ENCODE data around the gene CCR2.

CCR2 gene

DNA sequence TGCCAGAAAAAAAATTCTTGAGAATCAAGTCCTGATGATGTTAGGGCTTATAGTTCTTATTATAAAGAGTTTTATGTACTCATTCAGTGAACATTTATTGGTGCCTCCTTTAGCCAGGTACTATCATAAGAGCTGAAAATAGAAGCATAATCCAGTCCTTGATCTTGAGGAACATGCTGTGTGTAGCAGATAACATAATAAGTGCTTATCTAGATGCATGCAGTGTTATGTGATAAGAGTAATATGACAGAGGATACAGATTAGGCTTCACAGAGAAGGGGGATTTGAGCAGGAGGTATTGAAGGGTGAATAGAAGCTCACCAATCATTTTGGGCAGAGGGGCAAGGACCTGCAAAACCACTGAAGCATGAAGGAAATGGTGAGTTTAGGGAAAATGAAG lies 1.1 kb downstream of the CCR2 start:
- no peak for DNase-seq (ENCODE audit: low read depth, low spot score)

GRCh38 chr3:46356276-46356675 lies 2.4 kb downstream of the CCR2 start:
- DNase-seq (ENCODE audit: low read depth, low spot score) = no peak

GRCh38 chr3:46356909-46357308 lies 3.0 kb downstream of the CCR2 start:
- DNase-seq (ENCODE audit: low read depth, low spot score) = no peak

GRCh38 chr3:46358466-46358865 lies 4.6 kb downstream of the CCR2 start:
- no peak for DNase-seq (ENCODE audit: low read depth, low spot score)

DNA sequence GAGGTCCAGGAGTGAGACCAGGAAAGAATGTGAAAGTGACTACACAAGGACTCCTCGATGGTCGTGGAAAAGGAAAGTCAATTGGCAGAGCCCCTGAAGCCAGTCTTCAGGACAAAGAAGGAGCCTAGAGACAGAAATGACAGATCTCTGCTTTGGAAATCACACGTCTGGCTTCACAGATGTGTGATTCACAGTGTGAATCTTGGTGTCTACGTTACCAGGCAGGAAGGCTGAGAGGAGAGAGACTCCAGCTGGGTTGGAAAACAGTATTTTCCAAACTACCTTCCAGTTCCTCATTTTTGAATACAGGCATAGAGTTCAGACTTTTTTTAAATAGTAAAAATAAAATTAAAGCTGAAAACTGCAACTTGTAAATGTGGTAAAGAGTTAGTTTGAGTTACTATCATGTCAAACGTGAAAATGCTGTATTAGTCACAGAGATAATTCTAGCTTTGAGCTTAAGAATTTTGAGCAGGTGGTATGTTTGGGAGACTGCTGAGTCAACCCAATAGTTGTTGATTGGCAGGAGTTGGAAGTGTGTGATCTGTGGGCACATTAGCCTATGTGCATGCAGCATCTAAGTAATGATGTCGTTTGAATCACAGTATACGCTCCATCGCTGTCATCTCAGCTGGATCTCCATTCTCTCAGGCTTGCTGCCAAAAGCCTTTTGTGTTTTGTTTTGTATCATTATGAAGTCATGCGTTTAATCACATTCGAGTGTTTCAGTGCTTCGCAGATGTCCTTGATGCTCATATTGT lies 6.0 kb downstream of the CCR2 start:
- DNase-seq (ENCODE audit: low read depth, low spot score) = no peak

DNA sequence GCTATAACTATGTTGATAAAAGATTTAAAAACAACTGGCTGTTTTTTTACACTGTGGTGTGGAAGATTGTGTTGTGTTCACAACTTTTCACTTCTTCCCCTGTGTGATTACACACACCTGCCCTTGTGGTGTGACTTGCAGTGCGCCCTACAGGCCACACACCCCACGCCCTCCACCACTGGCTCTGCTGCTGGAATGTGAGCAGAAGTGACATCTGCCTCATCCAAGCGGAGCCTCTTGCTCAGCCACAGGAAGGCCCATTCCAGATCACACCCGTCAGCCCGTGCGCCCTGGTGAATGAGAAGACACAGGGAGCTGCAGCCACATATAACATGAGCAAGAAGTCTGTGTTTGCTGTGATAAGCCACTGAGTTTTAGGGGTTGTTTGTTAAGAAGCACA lies 7.0 kb downstream of the CCR2 start:
- DNase-seq (ENCODE audit: low read depth, low spot score) = no peak

DNA sequence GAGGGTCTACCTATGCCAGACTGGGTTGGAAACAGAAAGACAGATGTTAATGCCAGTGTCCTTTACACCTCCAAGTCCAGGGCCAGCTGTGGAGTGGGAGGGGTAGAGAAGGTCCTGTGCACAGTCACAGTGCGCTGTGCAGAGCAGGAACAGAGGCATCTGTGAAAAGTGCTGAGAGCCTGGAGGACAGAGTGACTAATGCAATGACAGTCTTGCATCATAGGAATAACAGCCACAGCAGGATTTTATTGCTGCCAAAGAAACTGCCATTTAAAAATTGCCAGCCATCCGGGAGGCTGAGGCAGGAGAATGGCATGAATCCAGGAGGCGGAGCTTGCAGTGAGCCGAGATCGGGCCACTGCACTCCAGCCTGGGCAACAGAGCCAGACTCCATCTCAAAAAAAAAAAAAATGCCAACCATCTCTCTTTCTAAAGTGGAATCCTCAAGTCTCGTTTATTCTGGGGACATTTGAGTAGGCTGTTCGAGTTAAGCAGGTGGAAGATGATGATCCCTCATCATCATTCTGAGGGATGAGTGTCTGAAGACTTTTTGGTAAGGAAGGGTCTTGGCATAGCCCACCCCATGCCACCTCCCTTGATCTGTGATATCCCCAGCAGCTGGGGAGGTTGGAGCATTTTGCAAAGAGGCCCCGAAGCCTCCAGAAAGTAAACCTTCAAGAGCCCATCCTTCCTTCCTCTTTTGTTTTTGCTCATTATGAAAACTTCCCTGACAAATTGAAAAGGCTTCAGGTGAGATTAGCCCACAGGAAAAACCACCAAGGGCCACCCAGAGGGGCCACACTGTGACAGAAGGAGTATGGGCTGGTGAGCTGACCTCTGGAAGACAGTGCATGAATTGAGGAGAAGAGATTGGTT lies 7.7 kb downstream of the CCR2 start:
- DNase-seq (ENCODE audit: low read depth, low spot score) = no peak

GRCh38 chr3:46365041-46365440 lies 11.1 kb downstream of the CCR2 start:
- DNase-seq (ENCODE audit: low read depth, low spot score) = no peak

DNA sequence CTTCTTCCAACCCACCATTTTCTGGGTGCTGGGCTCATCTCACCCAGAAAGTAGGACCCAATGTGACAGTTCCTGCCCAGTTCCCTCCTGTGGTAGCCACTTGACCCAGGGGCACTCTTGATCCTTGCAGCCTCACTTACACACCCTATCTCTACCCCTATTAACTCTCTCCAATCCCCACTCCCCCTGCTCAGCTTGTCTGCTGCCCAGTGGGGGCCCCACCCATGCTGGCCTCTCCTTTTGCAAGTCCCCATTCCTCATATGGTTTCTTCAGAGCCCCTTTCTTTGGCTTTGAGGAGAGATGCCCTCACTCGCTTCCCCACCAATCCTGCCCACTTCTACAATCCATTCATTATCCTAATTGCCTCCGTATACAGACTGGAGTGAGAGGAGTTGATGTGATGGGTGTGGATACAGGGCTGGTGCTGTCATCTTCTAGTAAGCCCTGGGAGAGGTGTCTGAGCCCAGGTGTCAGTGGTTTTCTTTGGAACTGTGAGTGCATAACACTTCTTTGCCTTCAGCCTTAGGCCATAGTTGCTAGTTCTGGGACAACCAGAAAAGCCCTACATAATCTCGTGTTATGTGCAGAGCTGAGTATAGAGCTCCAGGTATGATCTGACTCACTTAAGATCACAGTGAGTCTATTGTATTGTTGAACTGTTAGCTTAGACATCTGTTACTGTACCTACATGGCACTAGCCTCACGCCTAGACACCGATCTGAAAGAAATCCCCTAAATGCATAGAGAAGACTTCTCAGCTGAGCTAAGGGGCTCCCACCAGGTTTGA lies 12.0 kb downstream of the CCR2 start:
- DNase-seq (ENCODE audit: low read depth, low spot score) = no peak

GRCh38 chr3:46367811-46368210 lies 13.9 kb downstream of the CCR2 start:
- no peak for DNase-seq (ENCODE audit: low read depth, low spot score)

GRCh38 chr3:46368569-46368968 lies 14.7 kb downstream of the CCR2 start:
- no peak for DNase-seq (ENCODE audit: low read depth, low spot score)

- DNase-seq (ENCODE audit: low read depth, low spot score) = no peak
Observed at GRCh38 chr3:46369151-46369550, 15.2 kb downstream of the CCR2 start.

DNA sequence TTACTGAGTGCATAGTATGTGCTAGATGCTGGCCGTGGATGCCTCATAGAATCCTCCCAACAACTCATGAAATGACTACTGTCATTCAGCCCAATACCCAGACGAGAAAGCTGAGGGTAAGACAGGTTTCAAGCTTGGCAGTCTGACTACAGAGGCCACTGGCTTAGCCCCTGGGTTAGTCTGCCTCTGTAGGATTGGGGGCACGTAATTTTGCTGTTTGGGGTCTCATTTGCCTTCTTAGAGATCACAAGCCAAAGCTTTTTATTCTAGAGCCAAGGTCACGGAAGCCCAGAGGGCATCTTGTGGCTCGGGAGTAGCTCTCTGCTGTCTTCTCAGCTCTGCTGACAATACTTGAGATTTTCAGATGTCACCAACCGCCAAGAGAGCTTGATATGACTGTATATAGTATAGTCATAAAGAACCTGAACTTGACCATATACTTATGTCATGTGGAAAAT lies 15.8 kb downstream of the CCR2 start:
- no peak for DNase-seq (ENCODE audit: low read depth, low spot score)

DNA sequence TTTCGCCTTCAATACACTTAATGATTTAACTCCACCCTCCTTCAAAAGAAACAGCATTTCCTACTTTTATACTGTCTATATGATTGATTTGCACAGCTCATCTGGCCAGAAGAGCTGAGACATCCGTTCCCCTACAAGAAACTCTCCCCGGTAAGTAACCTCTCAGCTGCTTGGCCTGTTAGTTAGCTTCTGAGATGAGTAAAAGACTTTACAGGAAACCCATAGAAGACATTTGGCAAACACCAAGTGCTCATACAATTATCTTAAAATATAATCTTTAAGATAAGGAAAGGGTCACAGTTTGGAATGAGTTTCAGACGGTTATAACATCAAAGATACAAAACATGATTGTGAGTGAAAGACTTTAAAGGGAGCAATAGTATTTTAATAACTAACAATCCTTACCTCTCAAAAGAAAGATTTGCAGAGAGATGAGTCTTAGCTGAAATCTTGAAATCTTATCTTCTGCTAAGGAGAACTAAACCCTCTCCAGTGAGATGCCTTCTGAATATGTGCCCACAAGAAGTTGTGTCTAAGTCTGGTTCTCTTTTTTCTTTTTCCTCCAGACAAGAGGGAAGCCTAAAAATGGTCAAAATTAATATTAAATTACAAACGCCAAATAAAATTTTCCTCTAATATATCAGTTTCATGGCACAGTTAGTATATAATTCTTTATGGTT lies 17.1 kb downstream of the CCR2 start, which contains the start of gene CCR5:
CCR5 (plus strand) TSS at position 108 of the 680 bp plus-strand sequence. CDS start 1,957 bp downstream, outside the sequence.
- no peak for DNase-seq (ENCODE audit: low read depth, low spot score)

- no peak for DNase-seq (ENCODE audit: low read depth, low spot score)
Observed at GRCh38 chr3:46371519-46372340, 17.8 kb downstream of the CCR2 start.

DNA sequence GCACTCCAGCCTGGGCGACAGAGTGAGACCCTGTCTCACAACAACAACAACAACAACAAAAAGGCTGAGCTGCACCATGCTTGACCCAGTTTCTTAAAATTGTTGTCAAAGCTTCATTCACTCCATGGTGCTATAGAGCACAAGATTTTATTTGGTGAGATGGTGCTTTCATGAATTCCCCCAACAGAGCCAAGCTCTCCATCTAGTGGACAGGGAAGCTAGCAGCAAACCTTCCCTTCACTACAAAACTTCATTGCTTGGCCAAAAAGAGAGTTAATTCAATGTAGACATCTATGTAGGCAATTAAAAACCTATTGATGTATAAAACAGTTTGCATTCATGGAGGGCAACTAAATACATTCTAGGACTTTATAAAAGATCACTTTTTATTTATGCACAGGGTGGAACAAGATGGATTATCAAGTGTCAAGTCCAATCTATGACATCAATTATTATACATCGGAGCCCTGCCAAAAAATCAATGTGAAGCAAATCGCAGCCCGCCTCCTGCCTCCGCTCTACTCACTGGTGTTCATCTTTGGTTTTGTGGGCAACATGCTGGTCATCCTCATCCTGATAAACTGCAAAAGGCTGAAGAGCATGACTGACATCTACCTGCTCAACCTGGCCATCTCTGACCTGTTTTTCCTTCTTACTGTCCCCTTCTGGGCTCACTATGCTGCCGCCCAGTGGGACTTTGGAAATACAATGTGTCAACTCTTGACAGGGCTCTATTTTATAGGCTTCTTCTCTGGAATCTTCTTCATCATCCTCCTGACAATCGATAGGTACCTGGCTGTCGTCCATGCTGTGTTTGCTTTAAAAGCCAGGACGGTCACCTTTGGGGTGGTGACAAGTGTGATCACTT lies 18.8 kb downstream of the CCR2 start:
- DNase-seq (ENCODE audit: low read depth, low spot score) = no peak

GRCh38 chr3:46374755-46375154 lies 20.8 kb downstream of the CCR2 start:
- no peak for DNase-seq (ENCODE audit: low read depth, low spot score)

- no peak for DNase-seq (ENCODE audit: low read depth, low spot score)
Observed at GRCh38 chr3:46375218-46375617, 21.3 kb downstream of the CCR2 start.

GRCh38 chr3:46375814-46376213 lies 21.9 kb downstream of the CCR2 start:
- no peak for DNase-seq (ENCODE audit: low read depth, low spot score)
